ENCODE data around the gene LTO1. TPM values are rescaled to one million over a fixed set of nuclear protein-coding genes. Genes with fewer than 3 reads are reported as not detected.
"Not testable (repeated sequence)": the region's sequence is repeated elsewhere in the genome, so short reads cannot be mapped to it uniquely, and the experiment has no call there.

The LTO1 gene
- total RNA-seq, 4 donors from 2014 or later = 28.3 to 131 (median 54.6) TPM

DNA sequence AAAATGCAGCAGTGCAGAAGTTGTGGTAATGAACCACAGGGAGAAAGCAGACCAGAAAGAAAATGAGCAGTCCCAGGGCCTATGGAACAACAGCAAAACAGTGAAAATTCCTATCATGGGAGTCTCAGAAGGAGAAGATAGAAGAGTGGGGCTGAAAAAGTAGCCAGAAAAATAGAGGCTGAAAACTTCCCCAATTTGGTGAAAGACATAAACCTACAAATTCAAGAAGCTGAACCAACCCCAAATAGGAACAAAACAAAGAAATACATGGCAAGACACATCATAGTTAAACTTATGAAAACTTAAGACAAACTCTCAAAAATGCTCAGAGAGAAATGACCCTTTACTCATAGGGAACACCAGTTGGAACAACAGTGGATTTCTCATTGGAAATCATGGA lies 17.3 kb upstream of the LTO1 start:
- in situ Hi-C loops (cut with MboI; ENCODE audit: low pct_ligation_motif_present in 1 of 4, low pct_unique_long_range_greater_than_20kb in 1 of 4, low sequenced_read_pairs in 3 of 4) (loop anchor here (10.0 to 25.0 kb wide), 3 partner anchors 192 to 495 kb away; no protein-coding TSS in a partner anchor), intact Hi-C loops (cut with DNase I; ENCODE audit: low total_unique reads) (loop anchor here (5.0 kb wide), 1 partner anchor 500 kb away; no protein-coding TSS in a partner anchor)
- no peak overlapping the region for H3K4me3 ChIP-seq
- no peak for DNase-seq
- H3K9me3 ChIP-seq = no peaks in the 10 kb centered on the region
- H3K27me3 ChIP-seq = peaks cover 43% of the 10 kb centered on the region
- no peaks in the 10 kb centered on the region for H3K36me3 ChIP-seq
- TF ChIP-seq, protein P1, sequence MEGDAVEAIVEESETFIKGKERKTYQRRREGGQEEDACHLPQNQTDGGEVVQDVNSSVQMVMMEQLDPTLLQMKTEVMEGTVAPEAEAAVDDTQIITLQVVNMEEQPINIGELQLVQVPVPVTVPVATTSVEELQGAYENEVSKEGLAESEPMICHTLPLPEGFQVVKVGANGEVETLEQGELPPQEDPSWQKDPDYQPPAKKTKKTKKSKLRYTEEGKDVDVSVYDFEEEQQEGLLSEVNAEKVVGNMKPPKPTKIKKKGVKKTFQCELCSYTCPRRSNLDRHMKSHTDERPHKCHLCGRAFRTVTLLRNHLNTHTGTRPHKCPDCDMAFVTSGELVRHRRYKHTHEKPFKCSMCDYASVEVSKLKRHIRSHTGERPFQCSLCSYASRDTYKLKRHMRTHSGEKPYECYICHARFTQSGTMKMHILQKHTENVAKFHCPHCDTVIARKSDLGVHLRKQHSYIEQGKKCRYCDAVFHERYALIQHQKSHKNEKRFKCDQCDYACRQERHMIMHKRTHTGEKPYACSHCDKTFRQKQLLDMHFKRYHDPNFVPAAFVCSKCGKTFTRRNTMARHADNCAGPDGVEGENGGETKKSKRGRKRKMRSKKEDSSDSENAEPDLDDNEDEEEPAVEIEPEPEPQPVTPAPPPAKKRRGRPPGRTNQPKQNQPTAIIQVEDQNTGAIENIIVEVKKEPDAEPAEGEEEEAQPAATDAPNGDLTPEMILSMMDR (IDR thresholded peaks at IDR 0.05) = no peak
- TF ChIP-seq POLR2A (IDR thresholded peaks at IDR 0.05) (no peak), POLR2AphosphoS5 (IDR thresholded peaks at IDR 0.05) (no peak), EP300 (IDR thresholded peaks at IDR 0.05; ENCODE audit: low read depth) (no peak)
- H3K4me1 ChIP-seq = no peaks in the 10 kb centered on the region
- H3K27ac ChIP-seq = no peak overlapping the region

DNA sequence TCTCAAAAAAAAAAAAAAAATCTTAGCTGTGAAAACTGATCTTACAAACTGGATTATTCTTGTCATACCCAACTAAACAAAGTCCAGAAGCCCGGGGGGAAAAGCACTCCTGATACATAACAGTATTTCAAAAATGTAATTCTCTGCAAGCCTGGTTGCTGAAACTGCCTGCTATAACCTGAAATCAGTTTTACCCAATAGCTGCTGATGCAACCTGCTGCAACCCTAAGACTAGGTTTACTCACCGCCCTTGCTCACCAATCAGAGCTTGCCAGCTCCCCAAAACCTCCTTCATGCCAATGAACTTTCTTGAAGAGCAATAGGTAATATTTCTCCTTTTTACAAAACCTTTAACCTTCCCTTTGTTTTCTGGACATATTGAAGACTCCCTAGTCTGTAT lies 16.3 kb upstream of the LTO1 start:
- in situ Hi-C loops (cut with MboI; ENCODE audit: low pct_ligation_motif_present in 1 of 4, low pct_unique_long_range_greater_than_20kb in 1 of 4, low sequenced_read_pairs in 3 of 4) (loop anchor here (10.0 to 25.0 kb wide), 3 partner anchors 193 to 496 kb away; no protein-coding TSS in a partner anchor), intact Hi-C loops (cut with DNase I; ENCODE audit: low total_unique reads) (loop anchor here (5.0 kb wide), 1 partner anchor 501 kb away; no protein-coding TSS in a partner anchor)
- Histone ChIP-seq H3K27ac (no peak overlapping the region), H3K9me3 (no peaks in the 10 kb centered on the region), H3K4me1 (no peaks in the 10 kb centered on the region), H3K27me3 (peaks cover 40% of the 10 kb centered on the region), H3K4me3 (no peak overlapping the region), H3K36me3 (no peaks in the 10 kb centered on the region)
- WGBS, 2 donors (ENCODE audit: low coverage in 1 of 2) = 67 to 84% methylated on average over 2 of the region's 2 CpGs
- TF ChIP-seq POLR2AphosphoS5 (IDR thresholded peaks at IDR 0.05) (no peak), EP300 (IDR thresholded peaks at IDR 0.05; ENCODE audit: low read depth) (no peak), POLR2A (IDR thresholded peaks at IDR 0.05) (no peak)
- TF ChIP-seq, protein P1 (IDR thresholded peaks at IDR 0.05) = no peak
- no peak for DNase-seq

DNA sequence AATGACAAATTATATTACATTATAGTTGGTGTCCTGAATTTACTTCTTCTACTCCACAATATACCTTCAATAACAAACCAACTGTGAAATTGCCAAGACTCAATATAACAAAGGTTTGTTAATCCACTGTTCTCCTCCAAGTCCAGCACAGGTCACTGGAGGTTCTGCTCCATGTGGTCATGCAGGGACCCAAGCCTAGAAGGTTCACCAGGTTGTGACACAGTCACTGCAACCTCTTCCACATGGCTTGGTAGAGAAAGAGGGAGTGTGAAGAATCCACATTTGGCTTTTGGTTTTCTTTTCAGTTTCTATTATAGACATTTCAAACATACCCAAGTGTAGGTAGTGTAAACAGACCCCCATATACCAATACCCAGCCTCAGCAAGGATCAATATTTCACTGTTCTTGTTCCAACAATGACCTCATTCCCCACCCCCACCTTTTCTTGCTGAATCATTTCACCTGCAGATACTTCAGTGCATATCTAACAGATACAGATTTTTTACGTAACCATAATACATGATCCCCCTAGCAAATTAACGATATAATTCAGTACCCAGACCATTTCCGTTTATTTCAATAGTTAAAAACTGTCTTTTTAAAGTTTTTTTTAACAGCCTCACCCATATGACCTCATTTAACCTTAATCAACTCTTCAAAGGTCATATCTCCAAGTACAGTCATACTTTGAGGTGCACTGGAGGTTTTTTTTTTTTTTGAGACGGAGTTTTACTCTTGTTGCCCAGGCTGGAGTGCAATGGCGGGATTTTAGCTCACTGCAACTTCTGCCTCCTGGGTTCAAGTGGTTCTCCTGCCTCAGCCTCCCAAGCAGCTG lies 14.5 kb upstream of the LTO1 start:
- DNase-seq = no peak
- Histone ChIP-seq H3K36me3 (no peaks in the 10 kb centered on the region), H3K4me3 (no peak overlapping the region), H3K9me3 (no peaks in the 10 kb centered on the region), H3K27me3 (peaks cover 31% of the 10 kb centered on the region), H3K27ac (no peak overlapping the region), H3K4me1 (peaks cover 0 to 5% (median 2%) of the 10 kb centered on the region in 4 donors)
- TF ChIP-seq POLR2AphosphoS5 (IDR thresholded peaks at IDR 0.05) = no peak
- 82 to 90% methylated on average over 5 of the region's 5 CpGs for WGBS, 2 donors (ENCODE audit: low coverage in 1 of 2)
- intact Hi-C loops (cut with DNase I; ENCODE audit: low total_unique reads) = loop anchor here (5.0 kb wide), 2 partner anchors 198 to 503 kb away; no protein-coding TSS in a partner anchor
- in situ Hi-C loops (cut with MboI; ENCODE audit: low pct_ligation_motif_present in 1 of 4, low pct_unique_long_range_greater_than_20kb in 1 of 4, low sequenced_read_pairs in 3 of 4) = loop anchor here (10.0 to 25.0 kb wide), 4 partner anchors 195 to 505 kb away; no protein-coding TSS in a partner anchor

DNA sequence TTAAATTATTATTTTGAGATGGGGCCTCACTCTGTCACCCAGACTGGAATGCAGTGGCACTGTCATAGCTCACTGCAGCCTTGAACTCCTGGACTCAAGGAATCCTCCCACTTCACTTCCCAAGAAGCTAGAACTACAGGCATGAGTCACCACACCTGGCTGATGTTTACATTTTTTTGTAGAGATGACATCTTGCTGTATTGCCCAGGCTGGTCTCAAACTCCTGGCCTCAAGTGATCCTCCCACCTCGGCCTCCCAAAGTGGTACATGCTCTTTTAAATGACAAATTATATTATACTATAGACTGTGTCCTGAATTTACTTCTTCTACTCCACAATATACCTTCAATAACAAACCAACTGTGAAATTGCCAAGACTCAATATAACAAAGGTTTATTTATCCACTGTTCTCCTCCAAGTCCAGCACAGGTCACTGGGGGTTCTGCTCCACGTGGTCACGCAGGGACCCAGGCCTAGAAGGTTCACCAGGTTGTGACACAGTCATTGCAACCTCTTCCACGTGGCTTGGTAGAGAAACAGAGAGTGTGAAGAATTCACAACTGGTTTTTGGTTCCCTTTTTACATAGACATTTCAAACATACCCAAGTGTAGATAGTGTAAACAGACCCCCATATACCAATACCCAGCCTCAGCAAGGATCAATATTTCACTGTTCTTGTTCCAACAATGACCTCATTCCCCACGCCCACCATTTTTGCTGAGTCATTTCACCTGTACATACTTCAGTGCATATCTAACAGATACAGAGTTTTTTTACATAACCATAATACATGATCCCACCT lies 13.0 kb upstream of the LTO1 start:
- H3K4me1 ChIP-seq, H3K27ac ChIP-seq, H3K36me3 ChIP-seq, H3K9me3 ChIP-seq, H3K4me3 ChIP-seq: not testable (repeated sequence)
- WGBS, 2 donors (ENCODE audit: low coverage in 1 of 2) = 29 to 53% methylated on average over 5 of the region's 5 CpGs
- in situ Hi-C loops (cut with MboI; ENCODE audit: low pct_ligation_motif_present in 1 of 4, low pct_unique_long_range_greater_than_20kb in 1 of 4, low sequenced_read_pairs in 3 of 4) = loop anchor here (10.0 to 25.0 kb wide), 4 partner anchors 197 to 507 kb away; no protein-coding TSS in a partner anchor
- intact Hi-C loops (cut with DNase I; ENCODE audit: low total_unique reads) = loop anchor here (5.0 kb wide), 1 partner anchor 199 kb away; no protein-coding TSS in a partner anchor
- peaks cover 27% of the 10 kb centered on the region for H3K27me3 ChIP-seq
- peak; percentile 39 for DNase-seq

DNA sequence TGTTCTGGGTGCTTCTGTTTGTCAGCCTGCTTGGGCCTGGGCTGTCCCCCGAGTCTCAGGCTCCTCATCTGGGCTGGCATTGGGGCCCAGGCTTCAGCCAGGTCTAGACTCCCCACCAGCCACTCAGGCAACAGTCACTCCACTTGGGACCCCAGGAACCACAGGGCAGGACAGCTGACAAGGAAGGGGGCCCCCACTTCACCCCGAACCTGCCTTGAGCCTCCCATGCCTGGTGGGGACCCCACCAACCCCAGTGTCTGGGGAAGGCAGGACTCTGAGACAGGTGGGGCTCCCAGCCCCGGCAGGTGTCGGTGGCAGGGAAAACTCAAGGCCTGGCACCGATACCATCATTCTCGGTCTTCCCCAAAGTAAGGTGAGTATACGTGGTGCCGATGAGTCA lies 11.7 kb upstream of the LTO1 start:
- DNase-seq = no peak
- 90 to 92% methylated on average over 2 to 7 of the region's 8 CpGs for WGBS, 2 donors (ENCODE audit: low coverage in 1 of 2)
- no peak overlapping the region for H3K27ac ChIP-seq
- no peaks in the 10 kb centered on the region for H3K9me3 ChIP-seq
- in situ Hi-C loops (cut with MboI; ENCODE audit: low pct_ligation_motif_present in 1 of 4, low pct_unique_long_range_greater_than_20kb in 1 of 4, low sequenced_read_pairs in 3 of 4) = loop anchor here (10.0 to 25.0 kb wide), 4 partner anchors 198 to 508 kb away; no protein-coding TSS in a partner anchor
- intact Hi-C loops (cut with DNase I; ENCODE audit: low total_unique reads) = loop anchor here (5.0 kb wide), 1 partner anchor 200 kb away; no protein-coding TSS in a partner anchor
- H3K36me3 ChIP-seq = no peaks in the 10 kb centered on the region
- no peak overlapping the region for H3K4me3 ChIP-seq
- peaks cover 14% of the 10 kb centered on the region for H3K27me3 ChIP-seq
- peaks cover 0 to 5% (median 2%) of the 10 kb centered on the region in 4 donors for H3K4me1 ChIP-seq
- TF ChIP-seq EP300 (IDR thresholded peaks at IDR 0.05; ENCODE audit: low read depth) (no peak), POLR2AphosphoS5 (IDR thresholded peaks at IDR 0.05) (no peak), POLR2A (IDR thresholded peaks at IDR 0.05) (no peak)
- TF ChIP-seq, protein P1 (IDR thresholded peaks at IDR 0.05) = no peak

Measured in transverse colon (tissue), 4 donors.